ENCODE measurements around the gene PTGDR. TPM values are rescaled to one million over a fixed set of nuclear protein-coding genes. Genes with fewer than 3 reads are reported as not detected.

Gene PTGDR
- total and polyA plus RNA-seq, 2 experiments from 2014 or later = 0.06 TPM; not detected in 1

DNA sequence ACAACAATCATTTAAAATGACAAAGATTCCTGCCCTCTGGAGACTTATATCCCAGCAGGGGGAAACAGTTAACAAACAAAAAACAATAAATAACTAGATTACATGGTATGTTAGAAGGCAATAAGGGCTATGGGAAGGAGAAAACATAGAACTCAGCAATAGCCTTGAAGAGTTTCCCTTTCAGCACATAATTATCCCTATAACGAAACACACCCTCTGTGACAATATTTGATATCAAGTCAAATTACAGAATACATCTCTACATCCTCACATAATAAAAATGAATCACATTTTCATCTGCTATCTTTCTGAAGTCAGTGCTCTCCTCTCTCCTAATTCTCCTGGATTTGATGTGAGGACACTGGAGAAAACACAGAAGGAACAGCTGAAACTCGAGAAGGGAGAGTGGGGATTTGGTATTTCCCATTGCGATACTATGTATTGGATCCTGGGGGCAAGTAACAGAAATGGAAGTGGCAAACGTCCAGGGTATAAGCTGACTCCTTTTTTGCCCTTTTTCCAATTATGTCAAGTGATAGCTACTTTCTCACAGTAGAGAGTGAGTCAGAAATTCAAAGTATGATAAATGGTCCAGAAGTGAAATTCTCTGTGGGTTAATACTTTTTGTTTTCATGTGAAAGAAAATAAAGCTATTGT is 36.9 kb downstream of the PTGDR start (continued):
- TF ChIP-seq, protein P1, sequence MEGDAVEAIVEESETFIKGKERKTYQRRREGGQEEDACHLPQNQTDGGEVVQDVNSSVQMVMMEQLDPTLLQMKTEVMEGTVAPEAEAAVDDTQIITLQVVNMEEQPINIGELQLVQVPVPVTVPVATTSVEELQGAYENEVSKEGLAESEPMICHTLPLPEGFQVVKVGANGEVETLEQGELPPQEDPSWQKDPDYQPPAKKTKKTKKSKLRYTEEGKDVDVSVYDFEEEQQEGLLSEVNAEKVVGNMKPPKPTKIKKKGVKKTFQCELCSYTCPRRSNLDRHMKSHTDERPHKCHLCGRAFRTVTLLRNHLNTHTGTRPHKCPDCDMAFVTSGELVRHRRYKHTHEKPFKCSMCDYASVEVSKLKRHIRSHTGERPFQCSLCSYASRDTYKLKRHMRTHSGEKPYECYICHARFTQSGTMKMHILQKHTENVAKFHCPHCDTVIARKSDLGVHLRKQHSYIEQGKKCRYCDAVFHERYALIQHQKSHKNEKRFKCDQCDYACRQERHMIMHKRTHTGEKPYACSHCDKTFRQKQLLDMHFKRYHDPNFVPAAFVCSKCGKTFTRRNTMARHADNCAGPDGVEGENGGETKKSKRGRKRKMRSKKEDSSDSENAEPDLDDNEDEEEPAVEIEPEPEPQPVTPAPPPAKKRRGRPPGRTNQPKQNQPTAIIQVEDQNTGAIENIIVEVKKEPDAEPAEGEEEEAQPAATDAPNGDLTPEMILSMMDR (conservative IDR thresholded peaks at IDR 0.05; ENCODE audit: low read depth in 2 of 2) = no peak
- TF ChIP-seq ZNF331 (CRISPR knock-in tag; IDR thresholded peaks at IDR 0.05; ENCODE audit: low read depth) = no peak

DNA sequence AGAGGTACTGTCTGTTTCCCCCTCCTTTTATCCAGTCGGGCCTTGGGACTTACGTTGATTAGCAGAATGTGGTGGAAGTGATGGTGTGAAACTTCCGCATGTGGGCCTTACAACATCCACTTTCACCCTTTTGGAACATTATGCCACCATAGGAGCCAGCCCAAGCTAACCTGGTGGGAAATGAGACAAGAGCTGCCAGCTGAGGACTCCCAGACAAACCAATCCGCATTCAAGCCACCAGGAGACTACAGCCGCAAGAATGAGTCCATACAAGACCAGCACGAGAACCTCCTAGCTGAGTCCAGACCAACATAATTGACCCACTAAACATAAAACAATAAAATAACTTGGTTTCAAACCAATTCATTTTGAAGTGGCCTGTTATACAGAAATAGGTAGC is 37.5 kb downstream of the PTGDR start:
- H3K4me3 ChIP-seq = no peak overlapping the region
- no peak for ATAC-seq
- no peak for DNase-seq (ENCODE audit: low spot score)
- H3F3A ChIP-seq (replicated peaks; ENCODE audit: low read depth) = no peaks in the 10 kb centered on the region
- Mint-ChIP-seq H3K27me3 (ENCODE audit: insufficient read depth, low read depth, poor library complexity) (no peaks in the 10 kb centered on the region), H3K4me3 (no peak overlapping the region), H3K27ac (no peak overlapping the region), H3K9me3 (no peaks in the 10 kb centered on the region), H3K36me3 (ENCODE audit: low read depth) (no peaks in the 10 kb centered on the region), H3K4me1 (peaks cover 5% of the 10 kb centered on the region; the same call in 2 of the 3 replicates)
- no peak overlapping the region for H3K4me2 ChIP-seq
- no peaks in the 10 kb centered on the region for H3K4me1 ChIP-seq (ENCODE audit: insufficient read depth)
- H3K36me3 ChIP-seq (ENCODE audit: insufficient read depth) = no peaks in the 10 kb centered on the region
- no peaks in the 10 kb centered on the region for H3K27me3 ChIP-seq (ENCODE audit: insufficient read depth)
- no peak overlapping the region for H3K27ac ChIP-seq (ENCODE audit: low read depth)
- H3K9me2 ChIP-seq (ENCODE audit: insufficient read depth) = no peaks in the 10 kb centered on the region
- no peak overlapping the region for H2AFZ ChIP-seq
- H3K79me2 ChIP-seq (replicated peaks; ENCODE audit: insufficient read depth) = no peaks in the 10 kb centered on the region
- H4K20me1 ChIP-seq (replicated peaks; ENCODE audit: insufficient read depth) = no peaks in the 10 kb centered on the region
- no peak for TF ChIP-seq EZH2 (IDR thresholded peaks at IDR 0.05; ENCODE audit: low read depth, unreplicated experiment)
- TF ChIP-seq, protein P2, sequence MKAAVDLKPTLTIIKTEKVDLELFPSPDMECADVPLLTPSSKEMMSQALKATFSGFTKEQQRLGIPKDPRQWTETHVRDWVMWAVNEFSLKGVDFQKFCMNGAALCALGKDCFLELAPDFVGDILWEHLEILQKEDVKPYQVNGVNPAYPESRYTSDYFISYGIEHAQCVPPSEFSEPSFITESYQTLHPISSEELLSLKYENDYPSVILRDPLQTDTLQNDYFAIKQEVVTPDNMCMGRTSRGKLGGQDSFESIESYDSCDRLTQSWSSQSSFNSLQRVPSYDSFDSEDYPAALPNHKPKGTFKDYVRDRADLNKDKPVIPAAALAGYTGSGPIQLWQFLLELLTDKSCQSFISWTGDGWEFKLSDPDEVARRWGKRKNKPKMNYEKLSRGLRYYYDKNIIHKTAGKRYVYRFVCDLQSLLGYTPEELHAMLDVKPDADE (IDR thresholded peaks at IDR 0.05) = no peak
- TF ChIP-seq STAT1 (IDR thresholded peaks at IDR 0.05; ENCODE audit: unreplicated experiment) = no peak
- TF ChIP-seq EZH2phosphoT487 (IDR thresholded peaks at IDR 0.05; ENCODE audit: unreplicated experiment) = no peak
- TF ChIP-seq, protein P1 (conservative IDR thresholded peaks at IDR 0.05; ENCODE audit: low read depth in 2 of 2) = no peak
- TF ChIP-seq JUNB (IDR thresholded peaks at IDR 0.05; ENCODE audit: unreplicated experiment) = no peak
- no peak for TF ChIP-seq CREB1 (CRISPR knock-in tag; IDR thresholded peaks at IDR 0.05; ENCODE audit: low read depth)
- no peak for TF ChIP-seq POLR2AphosphoS5 (IDR thresholded peaks at IDR 0.05; ENCODE audit: low read depth)
- TF ChIP-seq ZNF114 (CRISPR knock-in tag; IDR thresholded peaks at IDR 0.05) = no peak
- no peak for TF ChIP-seq NANOG (IDR thresholded peaks at IDR 0.05; ENCODE audit: borderline replicate concordance)
- no peak for TF ChIP-seq ZNF331 (CRISPR knock-in tag; IDR thresholded peaks at IDR 0.05; ENCODE audit: low read depth)
- TF ChIP-seq, protein P3, sequence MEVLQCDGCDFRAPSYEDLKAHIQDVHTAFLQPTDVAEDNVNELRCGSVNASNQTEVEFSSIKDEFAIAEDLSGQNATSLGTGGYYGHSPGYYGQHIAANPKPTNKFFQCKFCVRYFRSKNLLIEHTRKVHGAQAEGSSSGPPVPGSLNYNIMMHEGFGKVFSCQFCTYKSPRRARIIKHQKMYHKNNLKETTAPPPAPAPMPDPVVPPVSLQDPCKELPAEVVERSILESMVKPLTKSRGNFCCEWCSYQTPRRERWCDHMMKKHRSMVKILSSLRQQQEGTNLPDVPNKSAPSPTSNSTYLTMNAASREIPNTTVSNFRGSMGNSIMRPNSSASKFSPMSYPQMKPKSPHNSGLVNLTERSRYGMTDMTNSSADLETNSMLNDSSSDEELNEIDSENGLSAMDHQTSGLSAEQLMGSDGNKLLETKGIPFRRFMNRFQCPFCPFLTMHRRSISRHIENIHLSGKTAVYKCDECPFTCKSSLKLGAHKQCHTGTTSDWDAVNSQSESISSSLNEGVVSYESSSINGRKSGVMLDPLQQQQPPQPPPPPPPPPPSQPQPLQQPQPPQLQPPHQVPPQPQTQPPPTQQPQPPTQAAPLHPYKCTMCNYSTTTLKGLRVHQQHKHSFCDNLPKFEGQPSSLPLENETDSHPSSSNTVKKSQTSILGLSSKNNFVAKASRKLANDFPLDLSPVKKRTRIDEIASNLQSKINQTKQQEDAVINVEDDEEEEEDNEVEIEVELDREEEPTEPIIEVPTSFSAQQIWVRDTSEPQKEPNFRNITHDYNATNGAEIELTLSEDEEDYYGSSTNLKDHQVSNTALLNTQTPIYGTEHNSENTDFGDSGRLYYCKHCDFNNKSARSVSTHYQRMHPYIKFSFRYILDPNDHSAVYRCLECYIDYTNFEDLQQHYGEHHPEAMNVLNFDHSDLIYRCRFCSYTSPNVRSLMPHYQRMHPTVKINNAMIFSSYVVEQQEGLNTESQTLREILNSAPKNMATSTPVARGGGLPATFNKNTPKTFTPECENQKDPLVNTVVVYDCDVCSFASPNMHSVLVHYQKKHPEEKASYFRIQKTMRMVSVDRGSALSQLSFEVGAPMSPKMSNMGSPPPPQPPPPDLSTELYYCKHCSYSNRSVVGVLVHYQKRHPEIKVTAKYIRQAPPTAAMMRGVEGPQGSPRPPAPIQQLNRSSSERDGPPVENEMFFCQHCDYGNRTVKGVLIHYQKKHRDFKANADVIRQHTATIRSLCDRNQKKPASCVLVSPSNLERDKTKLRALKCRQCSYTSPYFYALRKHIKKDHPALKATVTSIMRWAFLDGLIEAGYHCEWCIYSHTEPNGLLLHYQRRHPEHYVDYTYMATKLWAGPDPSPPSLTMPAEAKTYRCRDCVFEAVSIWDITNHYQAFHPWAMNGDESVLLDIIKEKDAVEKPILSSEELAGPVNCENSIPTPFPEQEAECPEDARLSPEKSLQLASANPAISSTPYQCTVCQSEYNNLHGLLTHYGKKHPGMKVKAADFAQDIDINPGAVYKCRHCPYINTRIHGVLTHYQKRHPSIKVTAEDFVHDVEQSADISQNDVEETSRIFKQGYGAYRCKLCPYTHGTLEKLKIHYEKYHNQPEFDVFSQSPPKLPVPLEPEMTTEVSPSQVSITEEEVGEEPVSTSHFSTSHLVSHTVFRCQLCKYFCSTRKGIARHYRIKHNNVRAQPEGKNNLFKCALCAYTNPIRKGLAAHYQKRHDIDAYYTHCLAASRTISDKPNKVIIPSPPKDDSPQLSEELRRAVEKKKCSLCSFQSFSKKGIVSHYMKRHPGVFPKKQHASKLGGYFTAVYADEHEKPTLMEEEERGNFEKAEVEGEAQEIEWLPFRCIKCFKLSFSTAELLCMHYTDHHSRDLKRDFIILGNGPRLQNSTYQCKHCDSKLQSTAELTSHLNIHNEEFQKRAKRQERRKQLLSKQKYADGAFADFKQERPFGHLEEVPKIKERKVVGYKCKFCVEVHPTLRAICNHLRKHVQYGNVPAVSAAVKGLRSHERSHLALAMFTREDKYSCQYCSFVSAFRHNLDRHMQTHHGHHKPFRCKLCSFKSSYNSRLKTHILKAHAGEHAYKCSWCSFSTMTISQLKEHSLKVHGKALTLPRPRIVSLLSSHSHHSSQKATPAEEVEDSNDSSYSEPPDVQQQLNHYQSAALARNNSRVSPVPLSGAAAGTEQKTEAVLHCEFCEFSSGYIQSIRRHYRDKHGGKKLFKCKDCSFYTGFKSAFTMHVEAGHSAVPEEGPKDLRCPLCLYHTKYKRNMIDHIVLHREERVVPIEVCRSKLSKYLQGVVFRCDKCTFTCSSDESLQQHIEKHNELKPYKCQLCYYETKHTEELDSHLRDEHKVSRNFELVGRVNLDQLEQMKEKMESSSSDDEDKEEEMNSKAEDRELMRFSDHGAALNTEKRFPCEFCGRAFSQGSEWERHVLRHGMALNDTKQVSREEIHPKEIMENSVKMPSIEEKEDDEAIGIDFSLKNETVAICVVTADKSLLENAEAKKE (CRISPR knock-in tag; IDR thresholded peaks at IDR 0.05) = no peak

Data from GM23338 (cell line).